IPS DF 4.7 (cell line): ENCODE results near the gene APPBP2.
A peak's percentile ranks its signal among the peaks of the same experiment; 100 is the strongest.
"Not testable (repeated sequence)": the region's sequence is repeated elsewhere in the genome, so short reads cannot be mapped to it uniquely, and the experiment has no call there.

ENCODE experiments used
- DNase-seq: peaks from one replicate; pipeline ENCODE4 v3.0.0-alpha.2; 2013; ENCODE audit warnings: low spot score; ENCODE audit errors: extremely low read depth

APPBP2 gene

DNA sequence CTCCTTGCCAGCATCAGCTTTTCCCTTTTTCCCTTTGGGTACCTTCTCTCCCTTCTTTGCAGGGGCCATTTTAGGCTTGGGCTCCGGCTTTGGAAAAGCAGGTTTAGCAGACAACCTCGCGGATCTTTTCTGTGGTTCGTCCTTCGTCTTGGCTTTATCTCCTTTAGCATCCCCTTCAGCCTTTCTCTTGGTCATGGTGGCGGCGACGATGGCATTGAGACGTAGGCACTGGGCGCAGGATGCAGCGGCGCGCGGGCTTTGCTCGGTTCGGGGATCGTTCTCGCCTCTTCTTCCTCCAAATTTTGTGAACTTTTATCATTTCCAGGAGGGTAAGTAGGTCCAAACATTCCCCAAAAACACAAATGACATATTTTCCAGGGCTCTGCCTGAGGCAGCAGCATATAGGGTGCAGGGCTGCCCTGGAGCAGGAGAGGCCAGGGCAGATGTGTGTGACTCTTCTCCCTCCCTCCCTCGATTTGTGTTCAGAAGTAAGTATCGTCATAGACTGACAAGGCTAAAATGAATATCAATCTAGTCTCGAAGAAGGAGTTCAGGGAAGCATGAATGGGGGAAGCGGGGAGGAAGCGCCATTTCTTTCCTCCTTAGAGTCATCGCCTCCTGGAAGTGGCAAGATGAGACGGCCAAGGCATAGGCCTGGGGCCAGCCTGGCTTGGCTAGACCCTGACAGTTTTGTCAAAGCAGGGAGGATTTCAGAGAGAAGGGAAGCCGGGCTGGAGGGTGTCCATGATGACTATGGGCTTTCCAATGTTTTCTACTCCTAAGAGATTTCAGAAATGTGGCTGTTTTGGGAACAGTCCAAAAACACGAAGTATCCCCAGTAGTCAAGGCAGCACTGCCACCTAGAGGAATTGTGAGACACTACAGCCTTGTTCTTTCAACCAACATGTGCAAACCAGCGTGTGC is 90.5 kb downstream of the APPBP2 start:
- peak; percentile 72 for DNase-seq

DNA sequence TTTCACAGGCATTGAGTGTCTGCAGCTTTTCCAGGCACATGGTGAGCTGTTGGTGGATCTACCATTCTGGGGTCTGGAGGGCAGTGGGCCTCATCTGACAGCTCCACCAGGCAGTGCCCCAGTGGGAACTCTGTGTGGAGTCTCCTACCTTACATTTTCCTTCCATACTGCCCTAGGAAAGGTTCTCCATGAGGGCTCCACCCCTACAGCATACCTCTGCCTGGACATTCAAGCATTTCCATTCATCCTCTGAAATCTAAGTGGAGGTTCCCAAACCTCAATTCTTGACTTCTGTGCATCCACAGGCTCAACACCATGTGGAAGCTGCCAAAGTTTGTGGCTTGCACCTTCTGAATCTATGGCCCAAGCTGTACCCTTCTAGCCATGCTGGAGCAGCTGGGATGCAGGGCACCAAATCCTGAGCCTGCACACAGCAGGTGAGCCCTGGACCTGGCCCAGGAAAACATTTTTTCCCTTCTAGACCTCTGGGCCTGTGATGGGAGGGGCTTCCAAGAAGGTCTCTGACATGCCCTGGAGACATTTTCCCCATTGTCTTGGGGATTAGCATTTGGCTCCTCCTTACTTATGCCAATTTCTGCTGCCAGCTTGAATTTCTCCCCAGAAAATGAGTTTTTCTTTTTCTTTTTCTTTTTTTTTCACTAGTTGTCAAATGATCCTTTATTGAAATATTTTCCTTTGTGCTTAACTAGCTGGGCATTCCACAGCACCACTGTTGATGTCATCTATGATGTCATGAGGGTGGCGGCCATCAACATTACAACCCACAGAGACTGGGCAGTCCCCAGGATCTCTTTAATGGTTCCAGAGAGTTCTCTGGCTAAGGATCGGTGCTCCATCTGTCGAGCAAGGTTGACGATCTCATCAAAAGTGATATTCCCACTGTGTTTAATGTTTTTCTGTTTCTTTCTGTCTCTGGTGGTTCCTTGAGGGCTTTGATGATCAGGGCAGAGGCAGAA is 92.7 kb downstream of the APPBP2 start:
- DNase-seq = not testable (repeated sequence)

GRCh38 chr17:60430561-60430960 is 95.5 kb downstream of the APPBP2 start:
- not testable (repeated sequence) for DNase-seq

DNA sequence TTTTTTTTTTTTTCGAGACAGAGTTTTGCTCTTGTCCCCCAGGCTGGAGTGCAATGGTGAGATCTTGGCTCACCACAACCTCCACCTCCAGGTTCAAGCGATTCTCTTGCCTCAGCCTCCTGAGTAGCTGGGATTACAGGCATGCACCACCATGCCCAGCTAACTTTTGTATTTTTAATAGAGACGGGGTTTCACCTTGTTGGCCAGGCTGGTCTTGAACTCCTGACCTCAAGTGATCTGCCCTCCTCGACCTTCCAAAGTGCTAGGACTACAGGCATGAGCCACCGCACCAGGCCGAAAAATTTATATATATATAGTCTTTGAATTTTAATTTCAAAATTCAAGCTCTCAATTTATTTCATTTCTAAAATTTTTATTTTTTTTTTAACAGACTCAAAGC is 97.6 kb downstream of the APPBP2 start:
- not testable (repeated sequence) for DNase-seq

GRCh38 chr17:60426596-60426995 is 99.4 kb downstream of the APPBP2 start:
- no peak for DNase-seq

- DNase-seq = no peak
Measured at GRCh38 chr17:60425626-60426025, 100.4 kb downstream of the APPBP2 start.

DNA sequence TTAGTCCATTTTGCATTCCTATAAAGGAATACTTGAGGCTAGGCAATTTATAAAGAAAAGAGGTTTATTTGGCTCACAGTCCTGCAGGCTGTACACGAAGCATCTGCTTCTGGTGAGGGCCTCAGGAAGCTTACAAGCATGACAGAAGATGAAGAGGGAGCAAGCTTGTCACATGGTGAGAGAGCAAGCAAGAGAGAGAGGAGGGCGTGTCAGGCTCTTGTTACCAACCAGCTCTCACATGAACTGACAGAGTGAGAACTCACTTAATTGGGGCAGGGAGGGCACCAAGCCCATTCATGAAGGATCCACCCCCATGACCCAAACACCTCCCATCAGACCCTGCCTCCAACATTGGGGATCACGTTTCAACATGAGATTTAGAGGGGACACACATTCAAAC is 102.2 kb downstream of the APPBP2 start:
- DNase-seq = no peak

DNA sequence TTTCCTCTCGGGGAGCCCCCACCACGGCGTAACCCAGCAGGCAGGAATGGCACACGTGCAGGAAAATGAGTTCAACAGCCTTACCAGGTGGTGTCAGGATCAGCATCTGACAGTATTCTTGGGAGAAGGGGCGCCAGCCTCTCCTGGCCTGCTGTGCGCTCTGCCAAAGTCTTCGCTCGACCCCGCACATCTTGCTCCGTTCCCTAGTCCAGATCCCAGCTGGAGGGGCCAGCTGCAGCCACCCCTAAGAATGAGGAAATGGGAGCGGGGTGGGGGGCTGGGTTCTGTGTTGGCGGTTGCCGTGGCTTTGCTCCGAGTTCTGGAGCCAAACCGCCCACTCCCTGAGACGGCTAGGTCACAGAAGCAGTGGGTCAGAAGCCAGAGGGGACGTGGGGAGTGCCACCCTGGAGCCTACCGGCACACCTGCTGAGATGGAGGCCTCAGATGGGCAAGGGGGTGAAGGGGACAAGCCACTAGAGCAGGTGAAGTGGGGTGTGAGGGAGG is 103.8 kb downstream of the APPBP2 start, which contains the start of gene CHCT1:
Gene CHCT1, plus strand, starts transcription at position 328 of the 504 bp plus-strand sequence. Its CDS starts 104 bp downstream, at position 432.
- DNase-seq = no peak

DNA sequence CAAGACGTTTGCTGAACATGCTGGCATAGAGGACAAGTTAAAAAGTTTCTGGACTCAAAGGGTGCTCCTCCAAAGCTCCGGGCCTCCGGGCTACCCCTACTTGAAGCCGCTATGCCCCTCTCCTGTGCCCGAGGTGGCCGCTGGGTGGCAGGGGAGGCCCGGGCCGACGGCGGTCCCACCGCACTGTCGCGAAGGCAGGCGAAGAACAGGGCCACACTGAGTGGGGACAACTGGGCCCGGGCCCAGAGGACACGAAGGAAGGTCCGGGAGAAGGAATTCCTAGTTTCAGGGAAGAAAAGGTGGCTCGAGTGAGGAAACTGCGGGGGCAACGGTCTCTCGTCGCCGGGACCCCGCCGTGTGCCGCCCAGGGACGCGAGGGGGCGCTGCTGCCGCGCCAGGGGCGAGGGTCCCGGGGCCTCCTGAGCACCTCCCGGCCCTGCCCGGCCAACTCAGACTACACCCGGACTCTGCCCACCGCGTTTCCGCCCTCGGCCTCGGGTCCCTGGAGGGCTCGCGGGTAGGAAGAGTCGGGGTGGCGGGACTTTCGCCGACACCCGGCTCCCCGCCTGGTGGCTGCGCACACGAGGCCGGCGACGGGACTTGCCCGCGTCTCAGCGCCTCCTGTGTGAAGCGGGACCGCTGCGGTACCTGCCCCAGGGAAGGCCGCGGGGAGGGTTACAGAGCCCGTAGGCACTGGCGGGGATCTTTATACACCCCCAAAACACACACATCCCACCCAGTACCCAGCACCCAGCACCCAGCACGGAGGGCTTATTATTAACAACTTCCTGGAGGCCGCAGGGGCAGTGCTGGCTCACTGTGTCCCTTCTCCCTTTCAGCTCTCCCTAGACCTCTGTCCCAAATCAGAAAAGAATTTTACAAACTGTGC is 104.5 kb downstream of the APPBP2 start:
- peak; percentile 25 for DNase-seq

DNA sequence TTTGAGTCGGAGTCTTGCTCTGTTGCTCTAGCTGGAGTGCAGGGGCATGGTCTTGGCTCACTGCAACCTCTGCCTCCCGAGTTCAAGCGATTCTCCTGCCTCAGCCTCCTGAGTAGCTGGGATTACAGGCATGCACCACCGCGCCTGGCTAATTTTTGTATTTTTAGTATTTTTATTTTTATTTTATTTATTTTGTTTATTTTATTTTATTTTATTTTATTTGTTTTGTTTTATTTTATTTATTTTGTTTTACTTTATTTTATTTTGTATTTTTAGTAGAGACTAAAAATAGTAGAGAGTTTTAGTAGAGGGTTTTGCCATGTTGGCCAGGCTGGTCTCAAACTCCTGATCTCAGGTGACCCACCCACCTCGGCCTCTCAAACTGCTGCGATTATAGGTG is 106.2 kb downstream of the APPBP2 start:
- not testable (repeated sequence) for DNase-seq

DNA sequence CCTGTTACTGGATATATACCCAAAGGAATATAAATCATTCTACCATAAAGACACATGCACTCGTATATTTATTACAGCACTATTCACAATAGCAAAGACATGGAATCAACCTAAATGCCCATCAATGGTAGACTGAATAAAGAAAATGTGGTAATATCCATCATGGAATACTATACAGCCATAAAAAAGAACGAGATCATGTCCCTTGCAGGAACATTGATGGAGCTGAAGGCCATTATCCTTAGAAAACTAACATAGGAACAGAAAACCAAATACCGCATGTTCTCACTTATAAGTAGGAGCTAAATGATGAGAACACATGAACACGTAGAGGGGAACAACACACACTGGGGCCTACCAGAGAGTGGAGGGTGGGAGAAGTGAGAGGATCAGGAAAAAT is 107.0 kb downstream of the APPBP2 start:
- not testable (repeated sequence) for DNase-seq

GRCh38 chr17:60416368-60416925 is 109.6 kb downstream of the APPBP2 start:
- DNase-seq = no peak

GRCh38 chr17:60415146-60415545 is 110.9 kb downstream of the APPBP2 start:
- DNase-seq = no peak

DNA sequence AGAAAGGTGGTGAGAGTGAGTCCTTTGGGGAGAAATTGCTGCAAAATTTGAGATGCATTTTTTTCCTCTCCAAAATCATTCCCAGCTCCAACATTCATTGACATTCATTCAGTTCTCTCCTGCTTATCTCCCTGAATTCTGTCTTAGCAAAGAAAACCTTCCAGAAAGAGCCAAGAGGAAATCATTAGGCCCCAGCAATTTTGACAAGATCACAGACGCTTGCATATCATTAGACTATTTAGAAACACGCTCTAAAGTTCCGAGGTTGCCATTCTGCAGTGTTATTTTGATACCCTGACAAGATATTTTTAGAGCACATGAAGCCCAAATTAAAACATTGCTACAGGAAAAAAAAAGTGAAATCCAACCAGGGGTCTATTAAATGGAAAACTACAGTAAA is 113.3 kb downstream of the APPBP2 start:
- DNase-seq = no peak

- DNase-seq = no peak
Measured at GRCh38 chr17:60410001-60410400, 116.0 kb downstream of the APPBP2 start.

DNA sequence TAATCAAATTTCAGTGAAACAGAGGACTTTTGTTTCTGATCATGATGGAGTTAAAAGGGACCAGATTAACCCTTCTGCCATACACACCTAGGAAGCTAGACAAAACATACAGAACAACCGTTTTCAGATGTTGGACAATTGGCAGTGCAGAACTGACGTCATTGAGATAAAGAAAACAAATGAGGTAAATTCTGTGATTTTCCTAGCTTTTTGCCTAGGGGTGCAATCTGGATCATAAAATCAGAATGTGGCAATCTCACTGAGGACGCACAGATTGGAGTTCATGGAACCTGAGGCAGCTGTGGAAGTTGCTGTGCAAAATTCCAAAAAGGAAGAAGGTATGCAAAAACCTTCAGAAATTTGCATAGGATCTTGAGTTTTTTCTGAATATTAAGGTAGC is 119.2 kb downstream of the APPBP2 start:
- no peak for DNase-seq

DNA sequence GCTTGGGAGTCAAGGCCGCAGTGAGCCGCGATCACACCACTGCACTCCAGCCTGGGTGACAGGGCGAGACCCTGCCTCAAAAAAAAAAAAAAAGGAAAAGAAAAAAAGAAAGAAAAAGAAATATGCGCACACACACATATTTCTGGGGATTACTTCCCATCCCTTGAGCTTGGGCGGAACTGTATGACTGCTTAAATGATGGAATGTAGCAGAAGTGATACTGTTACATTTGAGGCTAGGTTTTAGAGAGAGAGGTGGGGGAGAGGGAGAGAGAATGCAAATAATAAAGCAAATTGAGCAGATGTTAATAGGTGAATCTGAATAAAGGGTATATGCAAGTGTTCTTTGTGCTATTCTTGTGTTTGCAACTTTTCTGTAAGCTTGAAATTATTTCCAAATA is 122.1 kb downstream of the APPBP2 start:
- DNase-seq = no peak

- DNase-seq = no peak
Measured at GRCh38 chr17:60403523-60403810, 122.6 kb downstream of the APPBP2 start.

GRCh38 chr17:60401819-60402218 is 124.2 kb downstream of the APPBP2 start:
- no peak for DNase-seq

DNA sequence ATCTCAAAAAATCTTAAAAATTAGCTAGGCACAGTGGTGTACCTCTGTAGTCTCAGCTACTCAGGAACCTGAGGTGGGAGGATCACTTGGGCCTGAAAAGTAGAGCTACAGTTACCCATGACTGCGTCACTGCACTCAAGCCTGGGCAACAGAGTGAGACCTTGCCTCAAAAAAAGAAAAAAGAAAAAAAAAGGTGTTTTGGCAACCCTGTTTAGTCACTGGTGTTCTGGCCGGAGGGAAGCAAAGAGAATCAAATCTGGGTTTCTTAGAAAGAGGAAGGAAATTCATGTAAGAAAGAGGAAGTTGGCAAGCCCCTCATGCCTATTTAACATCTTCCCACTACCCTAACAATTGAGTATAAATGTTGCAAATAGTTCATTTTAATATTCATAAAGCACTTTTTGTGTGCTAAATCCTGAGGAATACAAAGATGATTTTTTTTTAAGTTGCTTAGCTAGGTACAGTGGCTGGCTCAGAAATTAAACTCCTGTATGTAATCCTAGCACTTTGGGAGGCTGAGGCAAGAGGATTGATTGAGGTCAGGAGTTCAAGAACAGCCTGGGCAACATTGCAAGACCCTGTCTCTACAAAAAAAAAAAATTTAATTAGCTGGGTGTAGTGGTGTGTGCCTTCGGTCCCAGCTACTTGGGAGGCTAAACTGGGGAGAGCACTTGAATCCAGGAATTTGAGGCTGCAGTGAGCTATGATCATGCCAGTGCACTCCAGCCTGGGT is 127.6 kb downstream of the APPBP2 start:
- DNase-seq = no peak
